ENCODE data around the gene ELP4.

ELP4 gene

GRCh38 chr11:31636983-31637382, 127.4 kb downstream of the ELP4 start:
- no peaks in the 10 kb centered on the region for H3K9me3 ChIP-seq (ENCODE audit: low read length)
- no peak overlapping the region for H3K4me3 ChIP-seq (ENCODE audit: low read depth, low read length, poor library complexity, severe bottlenecking)
- H3K79me2 ChIP-seq (ENCODE audit: insufficient read depth, low read length), result no peaks in the 10 kb centered on the region
- no peak overlapping the region for H2AFZ ChIP-seq (ENCODE audit: low read length)
- no peaks in the 10 kb centered on the region; the same call in 1 of the 2 replicates for H3K36me3 ChIP-seq (ENCODE audit: insufficient read depth, low read length)
- no peaks in the 10 kb centered on the region for H3F3A ChIP-seq (ENCODE audit: insufficient read depth, low read length)
- H3K27me3 ChIP-seq (ENCODE audit: insufficient read depth, low read length), result no peaks in the 10 kb centered on the region
- H3K27ac ChIP-seq (ENCODE audit: low read depth, low read length, poor library complexity, severe bottlenecking), result no peak overlapping the region
- no peaks in the 10 kb centered on the region for H4K20me1 ChIP-seq (ENCODE audit: insufficient read depth, low read length)
- H3K9me2 ChIP-seq (ENCODE audit: low read depth, low read length), result no peaks in the 10 kb centered on the region
- no peak overlapping the region for H3K9ac ChIP-seq (ENCODE audit: low read length)
- H3K4me1 ChIP-seq (ENCODE audit: insufficient read depth, low read length, severe bottlenecking), result no peaks in the 10 kb centered on the region
- TF ChIP-seq CTCF (IDR thresholded peaks at IDR 0.05; ENCODE audit: low read length), result no peak
- no peak for TF ChIP-seq EZH2 (IDR thresholded peaks at IDR 0.05; ENCODE audit: borderline replicate concordance, low read length)
- no peak overlapping the region for H3K4me2 ChIP-seq (ENCODE audit: low read length)

- no peak overlapping the region for H2AFZ ChIP-seq (ENCODE audit: low read length)
- no peaks in the 10 kb centered on the region for H3K4me1 ChIP-seq (ENCODE audit: insufficient read depth, low read length, severe bottlenecking)
- H4K20me1 ChIP-seq (ENCODE audit: insufficient read depth, low read length), result no peaks in the 10 kb centered on the region
- no peaks in the 10 kb centered on the region for H3K36me3 ChIP-seq (ENCODE audit: insufficient read depth, low read length)
- H3F3A ChIP-seq (ENCODE audit: insufficient read depth, low read length), result no peaks in the 10 kb centered on the region
- no peak overlapping the region for H3K9ac ChIP-seq (ENCODE audit: low read length)
- H3K79me2 ChIP-seq (ENCODE audit: insufficient read depth, low read length), result no peaks in the 10 kb centered on the region
- H3K27ac ChIP-seq (ENCODE audit: low read depth, low read length, poor library complexity, severe bottlenecking), result no peak overlapping the region
- TF ChIP-seq CTCF (IDR thresholded peaks at IDR 0.05; ENCODE audit: low read length) (no peak), EZH2 (IDR thresholded peaks at IDR 0.05; ENCODE audit: borderline replicate concordance, low read length) (no peak)
- H3K27me3 ChIP-seq (ENCODE audit: insufficient read depth, low read length), result no peaks in the 10 kb centered on the region
- no peaks in the 10 kb centered on the region for H3K9me2 ChIP-seq (ENCODE audit: low read depth, low read length)
- no peak overlapping the region for H3K4me3 ChIP-seq (ENCODE audit: low read depth, low read length, poor library complexity, severe bottlenecking)
- H3K4me2 ChIP-seq (ENCODE audit: low read length), result no peak overlapping the region
- no peaks in the 10 kb centered on the region for H3K9me3 ChIP-seq (ENCODE audit: low read length)
Observed at GRCh38 chr11:31640611-31641010, 131.0 kb downstream of the ELP4 start.

GRCh38 chr11:31641477-31642062, 132.0 kb downstream of the ELP4 start:
- Histone ChIP-seq H3K9me2 (ENCODE audit: low read depth, low read length) (no peaks in the 10 kb centered on the region), H3K27me3 (ENCODE audit: insufficient read depth, low read length) (no peaks in the 10 kb centered on the region), H3K36me3 (ENCODE audit: insufficient read depth, low read length) (no peaks in the 10 kb centered on the region), H4K20me1 (ENCODE audit: insufficient read depth, low read length) (no peaks in the 10 kb centered on the region), H2AFZ (ENCODE audit: low read length) (no peak overlapping the region), H3F3A (ENCODE audit: insufficient read depth, low read length) (no peaks in the 10 kb centered on the region), H3K4me2 (ENCODE audit: low read length) (no peak overlapping the region), H3K9me3 (ENCODE audit: low read length) (no peaks in the 10 kb centered on the region), H3K79me2 (ENCODE audit: insufficient read depth, low read length) (no peaks in the 10 kb centered on the region), H3K4me3 (ENCODE audit: low read depth, low read length, poor library complexity, severe bottlenecking) (no peak overlapping the region), H3K4me1 (ENCODE audit: insufficient read depth, low read length, severe bottlenecking) (no peaks in the 10 kb centered on the region), H3K27ac (ENCODE audit: low read depth, low read length, poor library complexity, severe bottlenecking) (no peak overlapping the region), H3K9ac (ENCODE audit: low read length) (no peak overlapping the region)
- TF ChIP-seq CTCF (IDR thresholded peaks at IDR 0.05; ENCODE audit: low read length) (peak; percentile 68), EZH2 (IDR thresholded peaks at IDR 0.05; ENCODE audit: borderline replicate concordance, low read length) (no peak)
